ENCODE results near the gene KRT73. TPM values are rescaled to one million over a fixed set of nuclear protein-coding genes. Genes with fewer than 3 reads are reported as not detected.
A peak's percentile ranks its signal among the peaks of the same experiment; 100 is the strongest.

Gene KRT73
- total and polyA plus RNA-seq, 5 experiments from 2014 or later: 0.72 to 10.0 (median 8.5) TPM

DNA sequence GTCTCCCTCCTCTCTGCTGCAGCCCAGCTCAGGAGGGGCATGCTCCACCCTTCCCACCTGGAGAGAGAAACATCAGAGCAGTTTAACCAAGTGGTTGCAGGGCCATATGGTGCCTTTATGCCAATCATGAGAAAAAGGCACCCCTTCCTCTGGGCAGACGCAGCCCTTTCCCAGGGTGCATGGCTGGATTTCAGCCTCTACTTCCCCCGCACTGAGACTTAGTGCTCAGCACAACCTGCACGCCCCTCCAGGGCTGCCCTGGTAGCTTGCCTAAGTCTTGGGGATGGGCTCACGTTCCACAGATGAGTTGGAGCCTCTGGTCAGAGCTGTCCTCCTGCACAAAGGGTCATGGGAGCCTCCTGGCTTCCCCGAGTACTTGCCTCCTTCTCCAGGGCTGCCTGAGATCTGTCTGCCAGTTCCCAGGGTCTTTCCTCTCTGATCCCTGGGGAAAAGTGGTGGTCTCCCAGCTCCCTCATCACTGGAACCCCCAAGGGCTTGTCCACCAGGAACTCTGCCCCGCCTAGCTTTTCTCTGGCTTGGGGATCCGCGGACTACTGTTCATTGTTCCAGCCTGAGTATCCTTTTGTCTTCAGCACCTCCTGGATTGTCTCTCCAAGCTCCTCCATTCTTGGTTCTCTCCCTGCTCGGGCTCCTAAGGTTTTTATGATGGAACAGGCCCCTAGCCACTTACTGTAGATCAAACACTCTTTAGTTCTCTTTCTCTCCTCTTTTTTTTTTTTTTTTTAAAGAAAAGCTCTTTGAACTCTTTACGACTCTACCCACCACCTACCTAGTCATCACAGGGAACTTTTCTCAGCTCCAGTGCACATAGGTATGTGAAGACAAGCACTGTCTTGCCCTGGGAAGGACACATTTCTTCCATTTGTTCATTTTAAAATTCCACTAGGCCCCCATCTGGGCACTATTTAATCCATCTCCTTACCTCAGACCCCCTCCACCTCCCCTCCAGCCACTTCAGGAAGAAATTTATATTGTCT lies 38.6 kb downstream of the KRT73 start:
- Mint-ChIP-seq H3K9me3 (no peaks in the 10 kb centered on the region), H3K27ac (peak overlapping the region in 4 of 10 donors; percentile 57 to 82 (median 76)), H3K4me3 (peak overlapping the region in 1 of 10 donors; percentile 41), H3K4me1 (peaks cover 24 to 40% (median 31%) of the 10 kb centered on the region in 4 donors), H3K36me3 (no peaks in the 10 kb centered on the region), H3K27me3 (peaks cover 0 to 3% (median 0%) of the 10 kb centered on the region in 5 donors)
- POLR2A ChIA-PET: interaction anchor here (0.7 to 1.1 kb wide), 2 partner anchors 288 to 301 kb away, joined by 4 read pairs; no protein-coding TSS in a partner anchor
- ATAC-seq: peak in 1 of 2 donors; percentile 53
- no peak for DNase-seq

DNA sequence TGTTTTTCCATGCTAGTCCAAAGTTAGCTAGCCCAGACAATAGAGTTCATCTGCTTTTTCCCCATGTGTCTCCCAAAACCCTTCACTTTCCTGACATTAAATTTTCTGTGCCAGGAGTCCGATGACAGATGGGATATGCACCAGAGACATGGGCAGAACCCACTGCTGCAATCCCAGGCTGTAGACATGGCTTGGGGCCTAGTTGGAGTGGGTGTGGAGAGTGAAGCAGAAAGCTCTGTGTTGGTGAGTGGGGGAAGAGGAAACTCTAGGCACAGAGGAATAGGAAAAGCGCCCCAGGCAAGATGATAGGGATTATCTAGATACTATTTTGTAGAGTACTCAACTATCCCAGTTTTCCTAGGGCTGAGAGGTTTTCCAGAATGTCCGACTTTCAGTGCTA lies 39.9 kb downstream of the KRT73 start:
- ATAC-seq: no peak
- POLR2A ChIA-PET: interaction anchor here (0.6 kb wide), 1 partner anchor 422 kb away, joined by 5 read pairs; no protein-coding TSS in a partner anchor
- no peak overlapping the region for H3K4me3 Mint-ChIP-seq
- H3K36me3 Mint-ChIP-seq: no peaks in the 10 kb centered on the region
- peaks cover 0 to 3% (median 0%) of the 10 kb centered on the region in 5 donors for H3K27me3 Mint-ChIP-seq
- peak overlapping the region in 1 of 10 donors; percentile 21 for H3K27ac Mint-ChIP-seq
- peaks cover 18 to 38% (median 23%) of the 10 kb centered on the region in 4 donors for H3K4me1 Mint-ChIP-seq
- no peaks in the 10 kb centered on the region for H3K9me3 Mint-ChIP-seq
- DNase-seq: no peak

DNA sequence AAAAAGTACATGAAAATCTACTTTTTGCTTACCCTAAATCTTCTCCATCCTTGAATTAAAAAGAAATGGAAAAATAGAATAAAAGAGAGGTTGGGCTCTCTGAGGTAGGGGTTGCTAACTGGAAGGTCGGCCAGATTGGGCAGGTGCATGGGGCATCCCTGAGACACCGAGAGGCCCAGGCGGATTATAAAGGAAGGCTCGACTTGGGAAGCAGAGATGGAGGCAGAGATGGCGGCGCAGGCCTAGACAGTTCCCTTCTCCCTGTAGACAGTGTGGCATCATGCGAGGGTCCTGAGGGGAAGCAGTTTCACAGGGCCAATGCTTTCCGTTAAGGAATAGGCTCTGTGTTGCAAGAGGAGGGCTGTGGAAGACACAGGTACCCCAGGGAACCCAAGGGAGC lies 41.0 kb downstream of the KRT73 start:
- Mint-ChIP-seq H3K4me3 (no peak overlapping the region), H3K27me3 (peaks cover 0 to 11% (median 2%) of the 10 kb centered on the region in 5 donors), H3K27ac (no peak overlapping the region), H3K4me1 (peaks cover 10 to 30% (median 13%) of the 10 kb centered on the region in 4 donors), H3K9me3 (peaks cover 0 to 1% (median 0%) of the 10 kb centered on the region in 9 donors), H3K36me3 (no peaks in the 10 kb centered on the region)
- DNase-seq: no peak
- no peak for ATAC-seq
- POLR2A ChIA-PET: no interaction called here

DNA sequence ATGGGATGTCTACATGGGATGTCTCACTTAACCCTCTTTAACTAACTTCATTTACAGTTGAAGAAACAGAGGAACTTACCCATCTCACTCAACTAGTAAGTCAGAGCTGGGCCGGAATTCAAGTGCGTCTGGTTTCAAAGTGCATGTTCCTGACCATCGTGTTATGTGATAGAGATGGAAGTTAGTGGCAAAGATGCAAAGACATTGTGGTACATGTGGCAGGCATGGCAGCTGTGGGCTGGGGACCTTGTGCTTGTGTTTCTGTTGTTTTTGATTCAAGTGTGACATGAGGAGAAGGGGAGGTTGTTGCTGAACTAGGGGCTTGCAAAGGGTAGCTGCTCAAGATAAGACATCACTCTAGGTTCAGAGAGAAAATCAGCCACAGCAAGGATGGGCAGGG lies 42.4 kb downstream of the KRT73 start:
- no peak for ATAC-seq
- POLR2A ChIA-PET: no interaction called here

DNA sequence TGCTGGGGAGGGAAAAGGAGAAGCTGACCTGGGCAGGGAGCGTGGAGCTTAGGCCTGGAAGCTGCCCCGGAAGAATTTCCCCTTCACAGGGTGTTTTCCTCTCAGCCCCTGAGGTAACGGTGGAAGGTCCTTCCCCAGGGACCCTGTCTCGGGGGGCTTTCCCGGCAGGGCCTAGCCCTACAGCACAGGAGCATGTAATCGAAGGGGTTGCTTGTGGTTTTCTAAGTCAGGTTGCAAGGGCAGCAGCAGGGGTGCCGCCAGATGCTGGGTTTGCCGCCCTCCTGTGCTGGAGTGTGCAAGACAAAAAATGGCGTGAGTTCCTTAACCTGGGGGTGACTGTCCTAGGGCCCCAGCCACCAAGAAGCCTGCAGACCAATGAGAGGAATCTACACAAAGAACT lies 43.1 kb downstream of the KRT73 start:
- no peak overlapping the region for H3K27ac Mint-ChIP-seq
- POLR2A ChIA-PET: interaction anchor here (0.9 kb wide), 1 partner anchor 9 kb away, joined by 3 read pairs; no protein-coding TSS in a partner anchor
- peaks cover 0 to 1% (median 0%) of the 10 kb centered on the region in 9 donors for H3K9me3 Mint-ChIP-seq
- no peak for DNase-seq
- ATAC-seq: no peak
- H3K27me3 Mint-ChIP-seq: peaks cover 0 to 17% (median 2%) of the 10 kb centered on the region in 5 donors
- H3K4me1 Mint-ChIP-seq: peaks cover 4 to 23% (median 8%) of the 10 kb centered on the region in 4 donors
- no peak overlapping the region for H3K4me3 Mint-ChIP-seq
- no peaks in the 10 kb centered on the region for H3K36me3 Mint-ChIP-seq

More for the DNA sequence above, 42.4 kb downstream of the KRT73 start:
- Mint-ChIP-seq H3K27me3 (peaks cover 0 to 13% (median 2%) of the 10 kb centered on the region in 5 donors), H3K27ac (no peak overlapping the region), H3K4me1 (peaks cover 10 to 30% (median 13%) of the 10 kb centered on the region in 4 donors), H3K36me3 (no peaks in the 10 kb centered on the region), H3K4me3 (no peak overlapping the region), H3K9me3 (peaks cover 0 to 1% (median 0%) of the 10 kb centered on the region in 9 donors)
- no peak for DNase-seq

DNA sequence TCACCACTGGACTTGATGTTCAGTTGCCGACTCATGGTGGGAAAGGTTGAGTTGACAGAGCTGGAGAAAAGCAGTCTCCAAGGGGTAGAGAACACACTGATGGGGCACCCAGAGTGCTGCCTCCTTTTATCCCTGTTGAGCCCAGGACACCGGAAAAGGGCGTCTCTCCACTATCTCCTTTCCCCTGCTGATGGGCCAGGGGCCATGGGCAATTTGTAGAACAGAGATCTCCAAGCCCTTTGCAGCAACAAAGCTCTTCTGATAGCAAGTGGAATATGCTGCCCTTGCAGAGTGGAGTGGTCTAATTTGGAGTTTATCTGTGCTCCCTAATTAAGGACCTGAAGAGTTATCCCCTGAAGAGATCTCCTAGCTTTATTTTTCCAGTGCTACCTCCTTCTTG lies 44.6 kb downstream of the KRT73 start, which contains the start of gene KRT74:
Gene KRT74 (minus strand): TSS at position 101 of the 400 bp plus-strand sequence. CDS start 66 bp downstream, at position 35.
- Mint-ChIP-seq H3K36me3 (no peaks in the 10 kb centered on the region), H3K27me3 (peaks cover 0 to 24% (median 2%) of the 10 kb centered on the region in 5 donors), H3K27ac (peak within 1 kb of the TSS in 1 of 10 donors; percentile 14), H3K4me3 (no peak within 1 kb of the TSS), H3K4me1 (peaks cover 0 to 18% (median 4%) of the 10 kb centered on the region in 4 donors), H3K9me3 (peaks cover 0 to 1% (median 0%) of the 10 kb centered on the region in 9 donors)
- no peak for ATAC-seq
- POLR2A ChIA-PET: no interaction called here
- DNase-seq: no peak

DNA sequence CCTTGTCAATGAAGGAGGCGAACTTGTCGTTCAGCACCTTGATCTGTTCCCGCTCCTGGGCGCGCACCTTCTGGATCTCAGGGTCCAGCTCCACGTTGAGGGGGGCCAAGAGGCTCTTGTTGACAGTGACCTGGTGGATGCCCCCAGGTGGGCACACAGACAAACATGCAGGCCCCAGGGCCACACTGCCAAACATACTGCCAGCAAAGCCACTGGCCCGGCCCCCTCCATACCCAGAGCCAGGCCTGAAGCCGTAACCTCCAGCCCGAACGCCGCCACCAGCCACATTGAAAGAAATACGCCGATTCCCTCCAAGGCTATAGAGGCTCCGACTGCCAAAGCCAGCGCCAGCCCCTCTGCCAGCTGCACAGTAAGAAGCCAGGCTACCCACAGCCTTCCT lies 45.1 kb downstream of the KRT73 start:
- H3K36me3 Mint-ChIP-seq: no peaks in the 10 kb centered on the region
- ATAC-seq (no peak), DNase-seq (no peak)
- no peak overlapping the region for H3K27ac Mint-ChIP-seq
- H3K4me1 Mint-ChIP-seq: peaks cover 0 to 18% (median 4%) of the 10 kb centered on the region in 4 donors
- H3K27me3 Mint-ChIP-seq: peaks cover 0 to 28% (median 2%) of the 10 kb centered on the region in 5 donors
- H3K9me3 Mint-ChIP-seq: peaks cover 0 to 1% (median 0%) of the 10 kb centered on the region in 9 donors
- H3K4me3 Mint-ChIP-seq: no peak overlapping the region
- POLR2A ChIA-PET: no interaction called here

DNA sequence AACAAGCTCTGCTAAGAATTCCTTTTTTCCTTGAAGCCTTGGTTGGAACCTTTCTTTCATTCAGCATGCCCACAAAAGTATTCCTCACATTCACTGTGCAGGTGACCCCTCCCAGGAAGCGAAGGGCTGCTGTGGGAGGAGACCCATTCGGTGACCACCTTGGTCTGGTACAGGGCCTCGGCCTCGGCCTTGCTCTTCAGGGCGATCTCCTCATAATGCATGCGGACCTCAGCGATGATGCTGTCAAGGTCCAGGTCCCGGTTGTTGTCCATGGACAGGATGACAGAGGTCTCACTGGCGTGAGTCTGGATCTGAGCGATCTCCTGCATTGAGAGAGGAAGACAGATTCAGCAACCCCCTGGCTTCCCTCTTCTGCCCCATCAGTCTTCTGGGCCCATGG lies 47.8 kb downstream of the KRT73 start:
- DNase-seq (no peak), ATAC-seq (no peak)
- no peak overlapping the region for H3K27ac Mint-ChIP-seq
- H3K27me3 Mint-ChIP-seq: peaks cover 2 to 43% (median 10%) of the 10 kb centered on the region in 5 donors
- no peaks in the 10 kb centered on the region for H3K36me3 Mint-ChIP-seq
- H3K9me3 Mint-ChIP-seq: peaks cover 0 to 1% (median 0%) of the 10 kb centered on the region in 9 donors
- no peak overlapping the region for H3K4me3 Mint-ChIP-seq
- POLR2A ChIA-PET: no interaction called here
- H3K4me1 Mint-ChIP-seq: peaks cover 0 to 25% (median 6%) of the 10 kb centered on the region in 4 donors

DNA sequence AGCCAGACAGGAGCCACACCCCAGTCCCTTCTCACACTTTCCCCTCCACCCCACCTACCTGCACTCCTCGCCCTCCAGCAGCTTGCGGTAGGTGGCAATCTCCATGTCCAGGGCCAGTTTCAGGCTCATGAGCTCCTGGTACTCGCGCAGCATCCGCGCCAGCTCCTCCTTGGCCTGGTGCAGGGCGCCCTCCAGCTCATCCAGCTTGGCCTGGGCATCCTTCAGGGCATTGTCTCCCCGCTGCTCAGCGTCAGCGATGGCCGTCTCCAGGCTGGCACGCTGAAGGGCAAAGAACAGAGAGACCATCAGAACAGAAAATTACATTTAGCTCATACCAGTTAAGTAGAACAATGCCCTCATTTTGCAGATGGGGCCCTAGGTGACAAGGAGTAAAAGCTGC lies 50.2 kb downstream of the KRT73 start:
- POLR2A ChIA-PET: no interaction called here
- DNase-seq: no peak
- Mint-ChIP-seq H3K36me3 (no peaks in the 10 kb centered on the region), H3K4me3 (no peak overlapping the region), H3K9me3 (peaks cover 0 to 1% (median 0%) of the 10 kb centered on the region in 9 donors), H3K27ac (peak overlapping the region in 1 of 10 donors; percentile 86), H3K27me3 (peaks cover 2 to 46% (median 16%) of the 10 kb centered on the region in 5 donors), H3K4me1 (peaks cover 0 to 14% (median 2%) of the 10 kb centered on the region in 4 donors)
- no peak for ATAC-seq

DNA sequence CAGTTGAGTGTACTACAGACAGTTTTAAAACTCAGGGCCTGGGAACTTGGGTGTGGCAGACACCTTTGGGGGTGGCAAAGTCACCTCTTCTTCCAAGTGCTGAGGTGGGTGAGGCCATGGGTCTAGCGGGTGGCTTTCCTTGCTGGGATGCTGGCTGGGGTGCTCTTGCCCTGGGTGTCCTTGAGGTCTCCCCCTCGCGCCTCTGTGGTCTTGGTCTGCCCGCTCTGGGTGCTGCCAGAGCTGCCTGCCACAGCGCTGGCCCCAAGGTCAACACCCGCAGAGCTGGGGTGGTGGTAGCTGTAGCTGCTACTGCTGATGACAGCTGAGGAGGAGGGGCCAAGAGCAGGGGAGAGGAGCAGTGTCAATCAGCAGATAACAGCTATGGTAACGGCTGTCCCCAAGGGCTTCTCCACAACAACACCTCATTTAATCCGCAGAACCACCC lies 51.5 kb downstream of the KRT73 start:
- Mint-ChIP-seq H3K9me3 (no peaks in the 10 kb centered on the region), H3K4me3 (peak overlapping the region in 1 of 10 donors; percentile 58), H3K36me3 (no peaks in the 10 kb centered on the region), H3K27me3 (peaks cover 2 to 36% (median 16%) of the 10 kb centered on the region in 5 donors), H3K27ac (peak overlapping the region in 4 of 10 donors; percentile 23 to 87 (median 72)), H3K4me1 (peaks cover 0 to 14% (median 2%) of the 10 kb centered on the region in 4 donors)
- ATAC-seq (no peak), DNase-seq (peak in 3 of 10 donors; percentile 19 to 72 (median 41))
- POLR2A ChIA-PET: interaction anchor here (0.8 kb wide), 1 partner anchor 8 kb away, joined by 3 read pairs; no protein-coding TSS in a partner anchor

DNA sequence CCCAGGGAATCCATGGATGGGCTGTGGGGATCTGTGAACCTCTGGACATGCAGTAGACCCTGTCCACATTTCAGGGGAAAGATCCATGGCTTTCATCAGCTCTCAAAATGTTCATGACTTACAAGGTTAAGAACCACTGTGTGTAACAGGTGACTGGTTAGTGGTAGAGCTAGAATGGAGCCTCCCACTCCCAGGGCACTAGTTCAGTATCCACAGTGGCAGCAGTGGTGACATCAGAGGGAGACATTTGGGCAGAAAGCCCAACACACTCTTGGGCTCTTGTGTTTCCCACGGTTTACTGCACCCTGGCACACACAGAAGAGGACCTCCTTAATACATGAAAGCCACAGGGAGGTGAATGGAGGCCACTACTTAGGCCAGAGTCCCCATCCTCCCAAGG lies 53.8 kb downstream of the KRT73 start:
- Mint-ChIP-seq H3K9me3 (no peaks in the 10 kb centered on the region), H3K4me3 (no peak overlapping the region), H3K27ac (peak overlapping the region in 1 of 10 donors; percentile 31), H3K4me1 (peaks cover 0 to 22% (median 5%) of the 10 kb centered on the region in 4 donors), H3K36me3 (no peaks in the 10 kb centered on the region), H3K27me3 (peaks cover 3 to 43% (median 23%) of the 10 kb centered on the region in 5 donors)
- DNase-seq (no peak), ATAC-seq (no peak)
- POLR2A ChIA-PET: no interaction called here

DNA sequence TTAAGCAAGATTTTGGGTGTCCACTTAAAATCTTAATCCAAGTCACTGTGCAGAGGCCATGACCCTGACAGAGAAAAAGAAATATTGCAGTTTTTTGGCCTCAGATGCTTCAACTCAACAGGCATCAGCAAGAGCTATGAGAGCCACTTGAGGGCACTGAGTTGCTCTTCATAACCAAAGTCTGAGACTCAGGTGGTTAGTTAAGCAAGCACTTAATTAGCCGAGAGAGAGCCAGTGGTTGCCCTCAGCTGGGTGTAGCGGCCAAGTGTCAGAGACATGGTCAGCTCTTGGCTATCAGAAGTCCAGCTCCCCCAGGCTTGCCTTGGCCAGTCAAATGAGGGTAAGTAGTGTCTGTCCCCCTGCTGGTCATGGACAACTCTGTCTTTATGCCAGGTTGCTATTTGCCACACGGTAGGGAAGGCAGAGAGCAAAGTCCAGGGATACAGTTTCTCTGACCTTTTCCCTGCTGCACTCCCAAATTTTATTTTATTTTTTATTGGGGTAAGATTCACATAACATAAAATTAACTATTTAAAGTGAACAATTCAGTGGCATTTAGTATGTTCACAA lies 56.4 kb downstream of the KRT73 start:
- Mint-ChIP-seq H3K27ac (no peak overlapping the region), H3K9me3 (no peaks in the 10 kb centered on the region), H3K27me3 (peaks cover 3 to 51% (median 26%) of the 10 kb centered on the region in 5 donors), H3K4me3 (no peak overlapping the region), H3K36me3 (no peaks in the 10 kb centered on the region), H3K4me1 (peaks cover 0 to 30% (median 6%) of the 10 kb centered on the region in 4 donors)
- no peak for ATAC-seq
- POLR2A ChIA-PET: no interaction called here
- DNase-seq: no peak
